Astrocyte (in vitro differentiated cells and primary cell): ENCODE measurements around the gene LIN52.

ENCODE experiments used
- EZH2 ChIP-seq: IDR thresholded peaks from 2 replicates; pipeline ENCODE4 v1.6.1; 2012; ENCODE audit warnings: mild to moderate bottlenecking, low read length, inconsistent platforms; ENCODE audit not compliant: insufficient read depth
- TF ChIP-seq, protein P1 (sequence below): IDR thresholded peaks from 2 replicates; pipeline ENCODE4 v1.5.1; 2011; ENCODE audit warnings: low read depth, mild to moderate bottlenecking, inconsistent platforms, low read length, moderate library complexity; ENCODE audit not compliant: insufficient read depth

DNA sequence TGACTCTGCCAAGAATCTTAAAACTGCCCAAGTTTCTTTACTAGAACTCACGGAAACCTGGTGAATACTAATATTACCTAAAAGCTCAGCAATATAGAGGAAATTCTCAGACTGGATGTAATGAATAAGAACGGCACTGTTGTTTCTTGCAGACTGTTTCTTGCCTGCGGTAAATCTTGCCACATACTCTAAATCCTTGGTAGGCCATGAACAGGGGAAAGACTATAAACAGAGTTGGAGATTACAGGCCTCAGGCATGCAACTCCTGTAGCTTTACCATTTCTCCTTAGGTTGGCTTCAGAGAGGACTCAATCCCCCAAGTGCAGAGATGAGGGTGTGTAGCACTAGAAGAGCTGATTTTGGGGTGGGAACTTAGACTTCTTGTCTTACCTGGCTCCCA is 1.6 kb upstream of the LIN52 start:
- TF ChIP-seq EZH2: no peak
- TF ChIP-seq, protein P1, sequence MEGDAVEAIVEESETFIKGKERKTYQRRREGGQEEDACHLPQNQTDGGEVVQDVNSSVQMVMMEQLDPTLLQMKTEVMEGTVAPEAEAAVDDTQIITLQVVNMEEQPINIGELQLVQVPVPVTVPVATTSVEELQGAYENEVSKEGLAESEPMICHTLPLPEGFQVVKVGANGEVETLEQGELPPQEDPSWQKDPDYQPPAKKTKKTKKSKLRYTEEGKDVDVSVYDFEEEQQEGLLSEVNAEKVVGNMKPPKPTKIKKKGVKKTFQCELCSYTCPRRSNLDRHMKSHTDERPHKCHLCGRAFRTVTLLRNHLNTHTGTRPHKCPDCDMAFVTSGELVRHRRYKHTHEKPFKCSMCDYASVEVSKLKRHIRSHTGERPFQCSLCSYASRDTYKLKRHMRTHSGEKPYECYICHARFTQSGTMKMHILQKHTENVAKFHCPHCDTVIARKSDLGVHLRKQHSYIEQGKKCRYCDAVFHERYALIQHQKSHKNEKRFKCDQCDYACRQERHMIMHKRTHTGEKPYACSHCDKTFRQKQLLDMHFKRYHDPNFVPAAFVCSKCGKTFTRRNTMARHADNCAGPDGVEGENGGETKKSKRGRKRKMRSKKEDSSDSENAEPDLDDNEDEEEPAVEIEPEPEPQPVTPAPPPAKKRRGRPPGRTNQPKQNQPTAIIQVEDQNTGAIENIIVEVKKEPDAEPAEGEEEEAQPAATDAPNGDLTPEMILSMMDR: no peak
